Measurements from ENCODE around the gene CAMK1D.
"Not testable (repeated sequence)": the region's sequence is repeated elsewhere in the genome, so short reads cannot be mapped to it uniquely, and the experiment has no call there.

Gene CAMK1D

DNA sequence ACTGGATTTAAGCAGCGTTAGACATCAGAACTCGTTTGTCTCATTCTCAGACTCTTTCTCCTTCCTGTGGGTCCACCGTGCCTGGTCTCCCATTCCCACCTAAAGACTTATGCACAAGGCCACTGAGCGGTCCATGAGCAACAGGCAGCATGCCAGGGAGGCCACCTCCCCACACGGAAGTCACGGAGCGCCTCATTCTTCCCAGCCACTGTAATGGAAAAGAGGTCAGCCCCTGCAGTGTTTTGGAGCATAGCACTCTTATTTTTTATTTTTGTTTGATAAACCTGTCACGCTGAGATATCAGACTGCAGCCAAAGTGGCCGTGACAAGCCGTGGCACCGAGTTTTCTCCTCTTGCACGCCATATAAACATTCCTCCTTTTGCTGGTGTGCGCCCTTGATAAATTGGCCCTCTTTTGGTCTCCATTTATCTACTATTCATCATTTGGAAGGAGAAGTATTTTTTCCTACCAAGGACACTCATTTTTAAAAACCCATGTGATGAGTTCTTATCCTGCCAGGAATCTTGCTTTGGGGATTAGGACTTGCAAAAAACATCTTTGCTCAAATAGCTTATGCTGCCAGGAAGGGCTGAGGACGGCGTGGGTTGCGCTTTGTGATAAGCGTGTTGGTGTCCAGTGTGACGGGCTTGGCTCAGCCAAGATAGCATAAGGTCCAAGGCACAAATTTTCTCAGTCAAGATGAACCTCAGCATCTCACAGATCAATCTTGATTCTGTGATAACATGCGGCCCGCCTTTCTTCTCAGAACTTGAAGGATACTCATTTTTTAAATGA is 446.2 kb downstream of the CAMK1D start:
- DNase-seq (ENCODE audit: low read depth), result no peak

DNA sequence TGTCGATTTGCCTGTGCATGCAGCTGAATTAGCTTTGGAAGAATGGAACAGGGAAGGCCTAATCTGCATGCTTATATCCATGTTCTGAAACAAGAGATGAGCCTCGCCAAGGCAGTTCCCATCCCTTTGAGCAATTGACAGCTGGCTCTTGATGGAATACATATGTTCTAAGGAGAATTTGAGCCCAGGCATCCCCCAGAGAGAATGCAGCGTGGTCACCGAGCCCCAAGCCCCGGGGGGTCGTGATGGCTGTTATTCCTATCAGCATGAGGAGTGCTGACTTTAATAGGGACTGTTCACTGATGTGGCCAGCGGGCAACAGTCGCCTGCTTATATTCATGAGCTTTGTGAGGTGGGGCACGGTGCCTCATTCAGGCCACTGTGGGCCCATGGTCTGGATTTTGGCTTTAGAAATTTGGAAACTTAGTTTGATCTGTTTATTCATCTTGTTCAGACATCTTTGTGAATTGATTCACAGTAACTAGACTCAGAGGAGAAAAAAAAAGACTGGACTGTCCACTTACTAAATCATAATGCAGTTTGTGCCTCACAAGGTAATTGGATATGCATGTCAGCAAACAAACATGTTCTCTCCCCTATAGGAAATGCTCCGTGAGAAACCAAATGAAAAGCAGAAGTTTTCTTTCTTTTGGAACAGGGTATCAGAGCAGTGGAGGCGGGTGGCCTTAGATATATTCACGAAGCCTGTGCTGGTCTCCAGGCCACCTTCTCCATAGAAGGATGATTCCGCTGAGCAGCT is 447.2 kb downstream of the CAMK1D start:
- no peak for DNase-seq (ENCODE audit: low read depth)

DNA sequence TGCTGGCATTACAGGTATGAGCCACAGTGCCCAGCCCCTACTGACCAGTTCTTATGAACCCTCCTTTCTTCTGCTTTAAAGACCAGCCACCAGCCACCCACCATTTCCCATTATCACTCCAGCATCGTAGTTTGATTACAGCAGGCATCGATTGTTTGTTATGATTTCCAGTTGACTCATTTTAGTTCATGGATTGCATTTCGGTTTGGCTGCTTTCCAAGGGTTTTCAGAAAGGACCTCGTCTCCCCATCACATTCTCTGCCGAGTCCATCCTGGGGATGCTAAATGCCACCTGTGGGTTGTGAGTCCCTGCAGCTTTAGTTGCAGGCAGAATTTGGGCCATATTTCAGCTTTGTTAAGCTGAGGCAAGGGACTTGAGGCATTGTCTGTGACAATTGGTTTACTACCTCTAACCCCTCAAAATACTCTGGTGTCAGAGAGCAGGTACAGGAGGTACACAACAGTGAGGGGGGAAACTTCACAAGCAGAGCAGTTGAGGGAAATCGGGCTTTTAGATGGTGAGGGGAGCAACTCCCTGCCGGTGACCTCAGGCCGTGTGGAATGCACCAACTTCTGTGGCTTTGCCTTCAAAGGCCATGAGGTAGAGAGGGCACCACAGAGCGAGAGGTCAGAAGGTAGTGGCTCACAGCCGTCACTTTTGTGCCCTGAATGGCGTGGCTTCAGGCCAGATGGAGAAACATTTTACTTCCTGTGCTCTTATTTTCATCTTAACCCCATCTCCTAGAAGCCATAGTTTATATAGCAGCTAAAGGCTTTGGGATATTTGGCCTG is 448.3 kb downstream of the CAMK1D start:
- DNase-seq (ENCODE audit: low read depth), result no peak

DNA sequence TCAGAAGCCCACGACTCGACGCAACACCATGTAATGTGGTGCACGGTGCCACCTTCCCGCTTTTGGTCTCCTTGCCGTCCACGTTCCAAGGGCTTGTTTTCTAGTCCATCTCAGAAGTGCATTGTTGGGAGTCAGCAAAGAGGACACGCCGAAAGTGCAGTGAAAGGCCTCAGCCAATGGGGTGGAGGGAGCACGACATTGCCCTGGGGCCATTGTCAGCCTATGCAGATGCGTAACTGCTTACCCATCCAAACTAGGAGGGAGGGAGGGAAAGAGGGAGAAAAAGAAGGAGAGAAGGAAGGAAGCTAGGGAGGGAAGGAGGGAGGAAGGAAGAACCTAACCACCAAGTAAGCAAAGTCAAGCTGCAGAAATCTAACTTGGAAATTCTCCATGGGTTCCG is 449.8 kb downstream of the CAMK1D start:
- DNase-seq (ENCODE audit: low read depth), result no peak

DNA sequence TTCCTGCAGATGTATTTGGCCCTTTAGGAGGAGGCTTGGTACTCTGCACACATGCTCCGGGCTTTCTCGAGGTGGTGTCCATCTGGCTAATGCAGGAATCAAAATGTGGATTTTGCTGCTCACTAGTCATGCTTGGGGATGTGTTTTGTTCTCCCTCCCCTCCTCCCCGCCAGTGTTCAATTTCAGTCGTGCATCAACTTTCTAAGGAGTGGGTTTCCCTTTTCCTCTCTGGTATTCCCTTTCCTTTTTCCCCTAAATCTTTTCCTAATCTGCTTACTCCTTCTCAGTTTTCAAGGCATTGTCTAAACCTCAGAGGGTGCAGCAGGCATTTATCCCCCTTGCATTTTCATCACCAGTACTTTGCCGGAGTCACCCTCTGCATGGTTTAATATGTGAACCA is 450.4 kb downstream of the CAMK1D start:
- DNase-seq (ENCODE audit: low read depth), result no peak

DNA sequence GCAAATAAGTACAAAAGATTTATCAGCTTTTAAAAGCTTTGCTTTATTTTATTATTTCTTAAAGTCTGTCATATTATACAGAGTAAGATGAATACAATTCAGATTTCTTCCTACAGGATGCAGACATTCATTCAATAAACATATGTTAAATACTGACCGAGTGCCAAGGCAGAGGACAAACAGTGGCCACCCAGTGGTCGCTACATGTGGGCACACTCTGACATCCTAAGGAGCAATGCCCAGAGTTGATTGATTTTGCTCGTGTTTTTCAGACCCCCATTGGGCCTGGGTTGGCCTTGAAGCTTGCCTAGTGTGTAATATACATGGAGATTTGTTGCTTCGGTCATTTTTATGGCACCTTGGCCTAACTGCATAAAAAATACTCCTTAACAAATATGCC is 451.0 kb downstream of the CAMK1D start:
- DNase-seq (ENCODE audit: low read depth), result no peak

DNA sequence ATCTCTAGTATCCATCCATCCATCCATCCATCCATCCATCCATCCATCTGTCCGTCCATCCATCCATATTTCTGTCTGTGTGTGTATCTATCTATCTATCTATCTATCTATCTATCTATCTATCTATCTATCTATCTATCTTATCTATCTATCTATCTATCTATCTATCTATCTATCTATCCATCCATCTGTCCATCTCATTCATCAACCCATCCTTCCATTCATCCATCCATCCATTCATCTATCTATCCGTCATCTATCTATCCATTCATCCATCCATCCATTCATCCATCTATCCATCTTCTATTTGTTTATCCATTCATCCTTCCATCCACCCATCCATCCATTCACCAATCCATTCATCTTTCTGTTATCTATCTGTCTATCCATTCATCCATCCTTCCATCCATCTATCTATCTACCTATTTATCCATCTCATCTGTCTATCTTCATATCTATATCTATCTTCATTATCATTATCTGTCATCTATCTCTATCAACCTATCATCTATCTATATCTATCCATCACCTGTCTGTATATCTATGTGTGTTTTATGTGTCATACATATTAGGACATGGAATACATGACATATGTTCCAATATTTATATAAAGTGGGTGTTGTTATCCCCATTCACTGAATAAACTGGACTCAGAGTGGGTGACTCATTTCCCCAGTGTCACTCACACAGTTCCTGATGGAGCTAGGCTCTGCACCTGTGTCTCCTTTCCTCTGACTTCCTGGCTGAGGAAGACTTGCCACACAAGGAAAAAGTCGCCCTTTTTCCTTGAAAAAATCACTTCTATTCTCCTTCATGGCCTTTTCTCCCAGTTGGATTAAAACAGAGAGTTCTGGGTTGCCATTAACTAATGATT is 452.1 kb downstream of the CAMK1D start:
- DNase-seq (ENCODE audit: low read depth), result no peak

DNA sequence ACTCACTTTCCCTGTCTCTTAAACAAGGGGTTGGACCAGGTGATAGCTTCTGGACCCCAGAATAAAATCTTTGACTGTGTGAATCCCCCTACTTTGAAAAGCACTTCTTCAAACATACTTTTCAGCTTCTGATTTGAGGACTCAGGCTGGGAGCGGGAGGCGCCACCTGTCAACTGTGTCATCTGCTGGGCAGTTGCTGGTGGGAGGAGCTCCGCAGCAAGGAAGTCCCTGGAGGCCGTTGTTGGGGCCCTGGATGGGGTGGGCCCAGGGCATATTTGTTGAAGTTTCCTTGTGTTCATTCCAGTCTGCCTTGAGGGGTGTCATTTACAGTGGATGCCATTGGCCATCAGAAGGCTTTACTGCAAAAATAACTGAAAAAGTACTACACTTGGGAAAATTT is 454.4 kb downstream of the CAMK1D start:
- no peak for DNase-seq (ENCODE audit: low read depth)

DNA sequence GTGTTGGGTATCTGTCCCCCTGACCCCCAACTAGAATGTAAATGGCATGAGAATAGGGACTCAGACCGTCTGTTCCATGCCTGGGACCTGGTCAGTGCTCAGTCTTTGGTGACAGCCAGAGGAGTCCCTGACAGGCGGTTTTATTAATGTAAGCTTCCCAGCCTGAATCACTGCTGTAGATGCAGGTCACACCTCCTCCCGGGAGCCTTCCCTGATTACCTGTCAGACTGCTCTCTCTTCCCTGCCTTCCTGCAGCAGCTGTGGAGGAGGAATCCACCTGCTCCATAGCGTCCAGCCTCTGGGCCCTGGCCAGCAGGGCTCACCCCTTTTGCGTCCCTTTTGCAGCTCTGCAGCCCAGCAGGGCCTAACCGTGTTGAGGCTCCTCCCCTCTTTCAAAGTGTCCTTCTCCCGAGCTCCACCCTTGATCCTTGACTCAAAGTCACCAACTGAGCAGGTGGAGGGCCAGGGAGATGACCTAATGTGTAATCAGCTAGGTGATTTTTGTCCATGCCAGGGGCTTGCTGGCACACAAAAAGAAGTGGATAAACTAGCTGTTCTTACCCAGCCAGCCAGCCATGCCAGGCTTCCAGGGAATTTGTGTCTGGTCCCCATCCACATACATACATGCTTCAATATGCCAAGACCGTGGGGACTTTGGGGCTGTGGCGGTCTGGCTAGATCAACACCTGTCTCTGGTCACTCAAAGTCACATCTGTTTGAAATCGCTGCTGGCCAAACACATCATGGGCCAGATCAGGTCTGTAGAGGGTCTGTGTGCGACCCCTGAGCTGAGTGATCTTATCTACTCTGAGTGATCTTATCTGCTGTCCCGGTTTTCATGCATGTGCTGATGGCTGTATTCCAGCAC is 457.1 kb downstream of the CAMK1D start:
- DNase-seq (ENCODE audit: low read depth), result no peak

DNA sequence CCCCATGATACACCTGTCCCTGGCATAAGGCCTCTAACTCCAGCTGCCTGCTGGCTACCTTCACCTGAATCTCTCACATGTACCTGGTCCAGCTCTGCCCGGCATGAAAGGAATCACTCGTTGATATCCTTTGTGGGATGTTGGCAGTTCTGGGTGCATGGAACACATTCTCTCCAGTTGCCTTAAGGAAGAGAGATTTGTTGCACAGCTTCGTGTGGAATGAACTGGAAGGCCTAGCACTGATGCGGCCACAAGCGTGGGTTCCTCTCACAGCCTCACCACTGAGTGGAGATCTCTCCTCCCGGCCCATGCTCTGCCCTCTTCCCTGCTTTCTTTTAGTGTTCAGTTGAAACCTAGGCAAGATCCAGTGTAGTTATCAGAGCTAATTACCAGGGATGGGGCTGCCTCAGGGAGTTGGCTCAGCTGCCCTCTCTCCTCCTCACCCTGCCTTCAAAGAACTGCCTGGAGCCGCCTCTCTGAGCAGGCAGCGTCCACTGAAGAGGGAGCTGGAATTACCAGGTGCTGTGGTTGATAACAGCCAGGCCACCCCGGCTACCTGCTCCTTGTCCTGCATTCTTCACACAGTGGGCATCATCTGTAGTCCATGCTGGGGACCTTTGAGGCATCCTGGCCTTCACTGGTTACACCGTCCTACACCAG is 457.9 kb downstream of the CAMK1D start:
- DNase-seq (ENCODE audit: low read depth), result no peak

DNA sequence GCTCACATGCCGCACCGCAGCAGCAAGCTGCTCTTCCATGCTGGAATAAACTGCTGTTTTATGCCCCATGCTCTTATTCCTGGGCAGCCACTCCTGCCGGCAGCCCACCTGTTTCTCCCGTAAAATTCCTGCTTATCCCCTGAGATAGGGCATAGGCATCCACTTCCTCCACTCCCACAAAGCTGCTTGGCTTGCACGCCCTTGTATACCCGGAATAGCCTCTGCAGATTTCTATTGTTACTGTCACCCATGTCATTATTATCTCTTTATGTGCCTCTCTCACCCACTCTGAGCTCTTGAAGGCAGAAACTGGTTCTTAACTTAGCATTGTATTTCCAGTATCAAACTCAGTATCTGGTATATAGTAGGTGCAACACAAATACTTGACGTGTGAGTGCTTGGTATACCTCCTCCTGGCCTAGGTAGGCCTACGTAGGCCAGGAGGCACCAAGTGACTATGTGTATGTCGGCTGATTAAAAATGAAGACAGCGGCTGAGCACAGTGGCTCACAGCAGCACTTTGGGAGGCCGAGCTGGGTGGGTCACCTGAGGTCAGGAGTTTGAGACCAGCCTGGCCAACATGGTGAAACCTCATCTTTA is 458.8 kb downstream of the CAMK1D start:
- DNase-seq (ENCODE audit: low read depth), result no peak

DNA sequence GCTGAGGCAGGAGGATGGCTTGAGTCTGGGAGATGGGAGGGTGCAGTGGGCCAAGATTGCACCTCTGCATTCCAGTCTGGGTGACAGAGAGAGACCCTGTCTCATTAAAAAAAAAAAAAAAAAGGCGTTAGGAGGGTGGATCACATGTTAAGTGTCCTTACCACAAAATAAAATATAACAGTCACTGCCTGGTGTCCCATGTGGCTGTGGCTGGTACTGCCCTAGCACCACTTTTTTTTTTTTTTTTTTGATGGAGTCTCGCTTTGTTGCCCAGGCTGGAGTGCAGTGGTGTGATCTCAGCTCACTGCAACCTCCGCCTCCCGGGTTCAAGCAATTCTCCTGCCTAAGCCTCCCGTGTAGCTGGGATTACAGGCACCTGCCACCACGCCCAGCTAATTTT is 460.7 kb downstream of the CAMK1D start:
- DNase-seq (ENCODE audit: low read depth), result not testable (repeated sequence)

DNA sequence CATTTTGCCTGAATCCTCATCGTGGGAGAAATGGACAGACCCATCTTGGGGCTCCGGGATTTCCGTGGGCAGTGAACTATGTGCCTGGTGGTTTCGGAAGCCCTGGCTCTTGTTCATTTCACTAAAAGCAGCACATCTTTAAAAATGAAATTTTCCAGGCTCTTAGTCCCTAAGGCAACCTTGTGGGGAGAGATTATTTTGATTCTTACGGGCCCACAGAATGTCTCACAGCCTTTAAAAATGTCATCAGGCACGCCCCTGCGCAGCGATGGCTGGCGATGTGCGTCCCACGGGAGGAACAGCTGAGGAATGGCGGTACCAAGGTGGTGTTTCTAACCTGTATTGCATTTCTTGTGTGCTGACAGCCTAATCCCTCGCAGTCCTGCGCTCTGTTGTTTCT is 462.5 kb downstream of the CAMK1D start:
- no peak for DNase-seq (ENCODE audit: low read depth)

DNA sequence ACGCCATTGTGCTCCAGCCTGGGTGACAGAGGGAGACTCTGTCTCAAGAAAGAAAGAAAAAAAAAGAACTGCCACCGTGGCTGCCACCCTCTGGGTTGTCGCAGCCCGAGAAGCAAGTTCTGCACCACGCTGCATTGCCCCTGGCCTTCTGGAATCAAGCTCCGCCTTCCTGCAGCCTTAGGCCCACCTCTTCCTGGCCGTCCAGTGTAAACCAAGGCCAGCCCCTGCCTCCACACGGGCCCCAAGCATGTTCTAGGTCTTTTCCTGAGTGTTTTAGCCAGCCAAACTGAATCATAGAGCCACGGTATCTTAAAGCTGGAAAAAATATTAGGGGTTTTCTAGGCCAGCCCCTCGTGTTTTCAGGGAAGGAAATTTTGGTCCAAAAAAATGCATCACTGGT is 463.2 kb downstream of the CAMK1D start:
- no peak for DNase-seq (ENCODE audit: low read depth)

DNA sequence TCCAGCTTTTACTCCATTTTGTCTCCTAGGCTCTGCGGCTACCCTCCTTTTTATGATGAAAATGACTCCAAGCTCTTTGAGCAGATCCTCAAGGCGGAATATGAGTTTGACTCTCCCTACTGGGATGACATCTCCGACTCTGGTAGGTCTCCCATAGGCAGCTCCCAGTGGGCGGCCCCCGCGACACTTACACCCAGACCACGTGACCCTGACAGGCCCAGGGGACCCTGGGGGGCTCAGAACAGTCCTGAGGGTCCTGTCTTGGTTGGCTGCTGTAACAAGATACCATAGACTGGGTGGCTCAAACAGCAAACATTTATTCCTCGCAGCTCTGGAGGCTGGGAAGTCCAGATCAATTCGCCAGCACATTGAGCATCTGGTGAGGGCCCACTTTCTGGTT is 464.8 kb downstream of the CAMK1D start:
- no peak for DNase-seq (ENCODE audit: low read depth)

DNA sequence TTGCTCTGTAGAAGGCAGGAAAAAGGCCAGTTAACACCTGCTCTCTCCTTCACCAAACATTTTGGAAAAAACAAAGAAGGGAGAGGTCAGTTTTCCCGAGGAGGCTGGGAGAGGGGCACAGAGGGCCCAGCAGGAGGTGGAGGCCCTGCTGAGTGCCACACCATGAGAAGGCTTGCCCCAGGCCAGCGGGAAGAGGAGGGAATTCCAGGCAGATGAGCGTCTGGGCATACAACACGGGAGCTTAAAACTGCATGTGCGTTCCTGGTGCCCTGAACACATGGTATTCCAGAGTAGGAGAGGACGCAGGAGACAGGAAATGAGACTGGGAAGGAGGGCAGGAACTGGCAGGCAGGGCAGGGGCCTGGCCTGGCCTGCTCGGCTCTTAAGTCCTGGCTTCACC is 469.7 kb downstream of the CAMK1D start:
- no peak for DNase-seq (ENCODE audit: low read depth)

DNA sequence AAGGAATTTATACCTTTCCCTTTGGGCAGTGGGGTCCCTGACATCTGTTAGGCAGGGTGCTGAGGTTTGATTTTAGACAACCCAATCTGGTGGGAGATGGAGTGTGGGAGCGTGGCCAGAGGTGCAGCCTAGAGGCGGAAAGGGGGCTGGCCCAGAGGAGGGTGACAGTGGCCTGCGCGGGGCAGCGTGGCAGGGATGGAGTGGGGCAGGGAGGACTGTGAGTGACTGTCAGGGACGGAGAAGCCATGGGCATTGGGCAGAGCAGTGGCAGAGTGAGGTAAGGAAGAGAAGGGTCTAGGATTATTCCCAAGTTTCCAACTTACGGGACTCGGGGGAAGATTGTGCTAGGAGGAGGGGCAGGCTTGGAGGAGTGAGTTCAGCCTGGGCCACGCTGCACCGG is 470.3 kb downstream of the CAMK1D start:
- DNase-seq (ENCODE audit: low read depth), result no peak

DNA sequence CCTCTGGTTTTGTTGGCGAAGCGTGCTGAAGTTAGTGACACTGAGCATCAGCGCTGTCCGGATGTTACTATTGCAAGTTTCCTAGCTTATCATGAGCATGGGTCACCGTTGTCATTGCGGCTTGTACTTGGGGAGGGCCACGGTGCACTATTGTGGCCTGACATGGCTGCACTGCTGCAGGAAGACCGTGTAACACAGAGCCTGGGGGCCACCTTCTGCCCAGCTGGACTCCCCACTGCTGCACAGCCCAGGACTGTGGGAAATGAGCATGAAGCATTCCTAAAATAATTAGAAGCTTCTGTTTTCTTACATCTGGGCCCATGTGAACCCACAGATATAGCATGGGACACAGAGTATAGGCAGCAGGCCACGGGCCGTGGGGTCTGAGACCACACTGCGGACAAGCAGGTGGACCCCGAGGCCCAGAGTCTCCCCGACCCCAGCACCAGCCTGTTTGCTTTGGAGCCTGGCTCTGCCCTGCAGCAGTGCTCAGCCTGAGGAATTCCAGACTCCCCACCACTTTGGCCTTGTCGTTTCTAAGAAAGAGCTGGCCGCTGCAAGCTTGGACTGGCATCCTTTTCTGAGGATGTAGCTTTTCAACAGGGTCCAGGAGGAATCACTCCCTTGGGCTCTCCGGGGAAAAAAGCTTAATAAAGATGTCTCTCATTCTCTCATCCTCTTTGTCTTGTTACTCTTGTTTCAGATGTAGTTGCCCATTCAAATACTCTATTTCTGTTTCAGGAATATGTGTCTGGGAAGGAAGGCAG is 473.0 kb downstream of the CAMK1D start:
- DNase-seq (ENCODE audit: low read depth), result no peak

DNA sequence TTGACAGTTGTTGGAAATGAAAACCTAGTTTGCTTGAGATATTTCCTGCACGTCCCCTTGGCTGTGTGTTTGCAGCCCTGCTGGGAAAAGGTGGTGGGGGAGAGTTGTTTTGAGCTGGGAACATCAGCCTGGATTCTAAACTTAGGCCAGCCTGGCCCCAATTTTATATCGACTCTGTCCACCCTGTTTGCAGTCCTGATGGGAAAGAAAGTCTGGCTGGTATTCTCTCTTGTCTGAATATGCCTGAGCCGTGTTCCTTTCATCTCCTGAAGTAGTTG is 473.5 kb downstream of the CAMK1D start:
- DNase-seq (ENCODE audit: low read depth), result no peak

Measured in T follicular helper cell (primary cell).